Endodermal cell (in vitro differentiated cells): Measurements from ENCODE around the gene CDC42BPG. TPM values are rescaled to one million over a fixed set of nuclear protein-coding genes. Genes with fewer than 3 reads are reported as not detected.

Source experiments
- DNase-seq: peaks from one replicate; pipeline ENCODE4 v3.0.0-alpha.2; 2017
- H3K27ac ChIP-seq: 2 replicates; pipeline ENCODE4 v1.5.1; 2013; ENCODE audit warnings: mild to moderate bottlenecking, low read depth, low read length, moderate library complexity
- H3K27me3 ChIP-seq: 2 replicates; pipeline ENCODE4 v1.6.1; 2013; ENCODE audit warnings: mild to moderate bottlenecking, low read length, moderate library complexity; ENCODE audit not compliant: insufficient read depth, control insufficient read depth, poor library complexity, severe bottlenecking
- H3K36me3 ChIP-seq: 2 replicates; pipeline ENCODE4 v1.7.0; 2013; ENCODE audit warnings: mild to moderate bottlenecking, low read length, moderate library complexity; ENCODE audit not compliant: control insufficient read depth, insufficient read depth
- H3K4me1 ChIP-seq: one replicate; pipeline ENCODE4 v1.7.0; 2013; ENCODE audit warnings: low read length; ENCODE audit not compliant: control insufficient read depth, insufficient read depth
- H3K4me3 ChIP-seq: 2 replicates; pipeline ENCODE4 v1.5.1; 2013; ENCODE audit warnings: mild to moderate bottlenecking, low read length, moderate library complexity
- H3K9ac ChIP-seq: 2 replicates; pipeline ENCODE4 v1.6.1; 2013; ENCODE audit warnings: mild to moderate bottlenecking, low read length, moderate library complexity; ENCODE audit not compliant: poor library complexity, severe bottlenecking; ENCODE audit errors: extremely low read depth
- H3K9me3 ChIP-seq: 2 replicates; pipeline ENCODE4 v1.6.1; 2013; ENCODE audit warnings: mild to moderate bottlenecking, low read length, moderate library complexity; ENCODE audit not compliant: control insufficient read depth
- H3K27ac Mint-ChIP-seq: 2 replicates; pipeline ENCODE4 v1.8.0; 2020; ENCODE audit warnings: mixed read lengths
- H3K27me3 Mint-ChIP-seq: 2 replicates; pipeline ENCODE4 v1.8.0; 2021; ENCODE audit warnings: mild to moderate bottlenecking, mixed read lengths; ENCODE audit not compliant: insufficient read depth
- H3K36me3 Mint-ChIP-seq: 2 replicates; pipeline ENCODE4 v1.8.0; 2020; ENCODE audit warnings: low read depth, mixed read lengths
- H3K4me1 Mint-ChIP-seq: 2 replicates; pipeline ENCODE4 v1.8.0; 2020; ENCODE audit warnings: mixed read lengths
- H3K4me3 Mint-ChIP-seq: 2 replicates; pipeline ENCODE4 v1.8.0; 2020; ENCODE audit warnings: mild to moderate bottlenecking, moderate library complexity, mixed read lengths
- H3K9me3 Mint-ChIP-seq: 2 replicates; pipeline ENCODE4 v1.8.0; 2020; ENCODE audit warnings: mild to moderate bottlenecking, mixed read lengths
- CTCF ChIP-seq: fragments of 200-600 bp; sonication (generic); conservative IDR thresholded peaks from 2 replicates; pipeline ENCODE4 v1.5.0; 2021; ENCODE audit warnings: antibody characterized with exemption, mild to moderate bottlenecking
- WGBS, 2 experiments: methylation state at CpG; one replicate each; pipeline versions ENCODE4 v1.1.5 to v1.1.7; 2013; ENCODE audit warnings: missing lambda C conversion rate in 2 of 2, mixed read lengths in 1 of 2; ENCODE audit not compliant: insufficient coverage in 1 of 2, insufficient read length in 1 of 2; 5-methylcytosine and 5-hydroxymethylcytosine counted together
- total RNA-seq, 2 donors: library from RNA; stranded (reverse); fragmentation: NEBNext Ultra II Directional in 1 of 2; extraction: Animal tissue kit (Norgen Biotek cat#: 25700) in 1 of 2; gene quantifications; 2 replicates in 1 of 2; 3 replicates in 1 of 2; pipeline ENCODE4 v1.2.1, GENCODE V29; 2021

Gene CDC42BPG
- total RNA-seq, 2 donors from 2014 or later = 11.1 to 12.6 TPM

DNA sequence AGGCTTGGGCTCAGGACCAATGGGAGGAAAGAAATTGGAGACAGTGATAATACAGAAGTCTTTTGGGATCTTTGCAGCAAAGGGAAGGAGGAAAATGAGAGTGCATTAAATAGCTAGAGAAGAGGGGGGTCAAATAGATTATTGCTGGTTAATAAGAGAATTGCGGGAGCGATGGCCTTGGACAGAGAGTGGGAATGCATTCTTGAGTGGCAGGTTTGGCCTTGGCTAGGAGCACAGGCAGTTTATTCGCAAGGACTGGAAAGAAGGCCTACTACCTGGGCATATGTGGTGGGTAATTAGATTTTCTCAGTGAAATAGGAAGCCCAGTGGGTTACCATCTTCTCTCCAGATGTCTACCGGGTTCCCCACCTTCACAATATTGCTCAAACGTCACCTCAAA is 30.6 kb downstream of the CDC42BPG start:
- no peaks in the 10 kb centered on the region for H3K9me3 ChIP-seq
- 93 to 98% methylated on average over 5 of the region's 5 CpGs for WGBS, 2 experiments

GRCh38 chr11:64810891-64811272 is 33.6 kb downstream of the CDC42BPG start:
- peaks cover 5% of the 10 kb centered on the region for H3K4me1 ChIP-seq
- H3K27me3 Mint-ChIP-seq = no peaks in the 10 kb centered on the region
- DNase-seq = no peak
- peak overlapping the region; percentile 67 for H3K27ac Mint-ChIP-seq
- H3K36me3 ChIP-seq = peaks cover 13% of the 10 kb centered on the region
- peaks cover 15% of the 10 kb centered on the region for H3K36me3 Mint-ChIP-seq
- WGBS, 2 experiments = 44 to 51% methylated on average over 9 to 13 of the region's 17 CpGs
- H3K4me3 ChIP-seq = peak overlapping the region; percentile 89
- no peaks in the 10 kb centered on the region for H3K9me3 Mint-ChIP-seq
- no peak overlapping the region for H3K9ac ChIP-seq
- H3K27me3 ChIP-seq = no peaks in the 10 kb centered on the region
- no peaks in the 10 kb centered on the region for H3K9me3 ChIP-seq
- no peak for TF ChIP-seq CTCF
- H3K27ac ChIP-seq = no peak overlapping the region
- peak overlapping the region; percentile 89 for H3K4me3 Mint-ChIP-seq
- H3K4me1 Mint-ChIP-seq = peaks cover 2% of the 10 kb centered on the region

More for the DNA sequence above, 30.6 kb downstream of the CDC42BPG start:
- TF ChIP-seq CTCF = no peak
- Mint-ChIP-seq H3K9me3 (no peaks in the 10 kb centered on the region), H3K36me3 (no peaks in the 10 kb centered on the region), H3K4me3 (no peak overlapping the region), H3K27ac (no peak overlapping the region), H3K27me3 (no peaks in the 10 kb centered on the region), H3K4me1 (peaks cover 2% of the 10 kb centered on the region)
- H3K4me3 ChIP-seq = no peak overlapping the region
- H3K9ac ChIP-seq = no peak overlapping the region
- no peak overlapping the region for H3K27ac ChIP-seq
- H3K4me1 ChIP-seq = peaks cover 5% of the 10 kb centered on the region
- no peak for DNase-seq
- no peaks in the 10 kb centered on the region for H3K36me3 ChIP-seq
- H3K27me3 ChIP-seq = no peaks in the 10 kb centered on the region

DNA sequence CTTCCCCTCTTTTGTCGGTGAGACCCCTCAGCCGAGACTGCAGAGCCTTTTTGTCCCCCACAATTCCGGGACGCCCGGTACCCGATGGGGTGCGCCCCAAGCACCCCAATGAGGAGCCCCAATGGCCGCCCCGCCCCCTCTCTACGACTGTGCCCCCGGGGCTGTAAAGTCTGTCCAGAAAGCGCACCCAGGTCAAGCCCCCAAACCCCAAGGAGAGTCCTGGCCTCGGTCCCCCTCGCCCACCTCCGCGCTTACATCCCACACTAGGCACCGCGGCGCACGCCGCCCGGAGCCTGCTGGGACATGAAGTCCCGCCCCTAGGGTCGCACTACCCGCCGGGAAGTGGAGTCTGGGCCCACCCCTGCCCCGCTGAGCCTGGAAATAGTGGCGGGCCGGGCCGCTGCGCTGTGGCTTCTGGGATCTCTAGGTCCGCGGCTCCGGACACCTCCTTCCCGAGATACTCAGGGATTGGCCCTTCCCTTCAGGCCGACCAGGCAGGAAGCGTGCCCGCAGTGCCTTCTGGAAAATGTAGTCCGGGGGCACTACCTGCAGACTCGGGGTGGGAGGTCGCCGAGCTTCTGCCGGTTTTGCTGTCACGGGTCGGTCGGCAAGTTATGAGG is 34.1 kb downstream of the CDC42BPG start, which contains the start of gene MEN1:
Gene MEN1 (minus strand): TSS at position 281 of the 620 bp plus-strand sequence. CDS start 442 bp downstream, outside the sequence.
- no peaks in the 10 kb centered on the region for H3K9me3 ChIP-seq
- Mint-ChIP-seq H3K36me3 (peaks cover 20% of the 10 kb centered on the region), H3K9me3 (no peaks in the 10 kb centered on the region), H3K4me1 (no peaks in the 10 kb centered on the region), H3K27ac (peak within 1 kb of the TSS; percentile 94), H3K4me3 (peak within 1 kb of the TSS; percentile 89), H3K27me3 (no peaks in the 10 kb centered on the region)
- no peaks in the 10 kb centered on the region for H3K27me3 ChIP-seq
- whole genome bisulfite sequencing, 2 experiments = 0% methylated on average over 24 to 46 of the region's 46 CpGs
- peak within 1 kb of the TSS; percentile 47 for H3K9ac ChIP-seq
- peaks cover 5% of the 10 kb centered on the region for H3K4me1 ChIP-seq
- TF ChIP-seq CTCF = no peak
- peak within 1 kb of the TSS; percentile 89 for H3K4me3 ChIP-seq
- H3K27ac ChIP-seq = no peak within 1 kb of the TSS
- DNase-seq = peak; percentile 99
- H3K36me3 ChIP-seq = peaks cover 18% of the 10 kb centered on the region
